ENCODE data around the gene HVCN1.

HVCN1 gene

GRCh38 chr12:110661337-110661972, 27.5 kb downstream of the HVCN1 start:
- H3K36me3 ChIP-seq (replicated peaks; ENCODE audit: low read depth, low read length) = peaks cover 3% of the 10 kb centered on the region
- no peak overlapping the region for H2AFZ ChIP-seq (ENCODE audit: low read depth, low read length)
- no peaks in the 10 kb centered on the region for H3K79me2 ChIP-seq (ENCODE audit: low read length)
- no peaks in the 10 kb centered on the region for H3K4me1 ChIP-seq (ENCODE audit: low read length)
- H3K9ac ChIP-seq (ENCODE audit: low read length) = no peak overlapping the region
- no peaks in the 10 kb centered on the region for H4K20me1 ChIP-seq (ENCODE audit: insufficient read depth, low read length)
- no peak overlapping the region for H3K27ac ChIP-seq (ENCODE audit: low read length)
- TF ChIP-seq CTCF (IDR thresholded peaks at IDR 0.05; ENCODE audit: low read depth, low read length) = no peak
- no peak for TF ChIP-seq EZH2phosphoT487 (IDR thresholded peaks at IDR 0.05; ENCODE audit: low read depth)
- no peaks in the 10 kb centered on the region for H3K27me3 ChIP-seq (ENCODE audit: low read depth, low read length)
- no peak overlapping the region for H3K4me2 ChIP-seq (ENCODE audit: low read length)
- no peak overlapping the region for H3K4me3 ChIP-seq (ENCODE audit: low read length)
- H3K9me3 ChIP-seq (ENCODE audit: insufficient read depth, low read length) = peaks cover 7% of the 10 kb centered on the region

GRCh38 chr12:110658878-110659277, 30.0 kb downstream of the HVCN1 start:
- Histone ChIP-seq H3K36me3 (replicated peaks; ENCODE audit: low read depth, low read length) (no peaks in the 10 kb centered on the region), H3K4me2 (ENCODE audit: low read length) (no peak overlapping the region), H3K79me2 (ENCODE audit: low read length) (no peaks in the 10 kb centered on the region), H4K20me1 (ENCODE audit: insufficient read depth, low read length) (no peaks in the 10 kb centered on the region), H3K27ac (ENCODE audit: low read length) (no peak overlapping the region), H3K4me3 (ENCODE audit: low read length) (no peak overlapping the region), H3K9ac (ENCODE audit: low read length) (no peak overlapping the region), H3K4me1 (ENCODE audit: low read length) (no peaks in the 10 kb centered on the region), H2AFZ (ENCODE audit: low read depth, low read length) (no peak overlapping the region), H3K9me3 (ENCODE audit: insufficient read depth, low read length) (no peaks in the 10 kb centered on the region), H3K27me3 (ENCODE audit: low read depth, low read length) (no peaks in the 10 kb centered on the region)
- TF ChIP-seq CTCF (IDR thresholded peaks at IDR 0.05; ENCODE audit: low read depth, low read length) (no peak), EZH2phosphoT487 (IDR thresholded peaks at IDR 0.05; ENCODE audit: low read depth) (no peak)

- no peak overlapping the region for H3K9ac ChIP-seq (ENCODE audit: low read length)
- no peak for TF ChIP-seq EZH2phosphoT487 (IDR thresholded peaks at IDR 0.05; ENCODE audit: low read depth)
- no peak for TF ChIP-seq CTCF (IDR thresholded peaks at IDR 0.05; ENCODE audit: low read depth, low read length)
- no peak overlapping the region for H2AFZ ChIP-seq (ENCODE audit: low read depth, low read length)
- no peaks in the 10 kb centered on the region for H3K79me2 ChIP-seq (ENCODE audit: low read length)
- H3K27me3 ChIP-seq (ENCODE audit: low read depth, low read length) = no peaks in the 10 kb centered on the region
- no peaks in the 10 kb centered on the region for H3K36me3 ChIP-seq (replicated peaks; ENCODE audit: low read depth, low read length)
- H3K27ac ChIP-seq (ENCODE audit: low read length) = no peak overlapping the region
- H4K20me1 ChIP-seq (ENCODE audit: insufficient read depth, low read length) = no peaks in the 10 kb centered on the region
- no peaks in the 10 kb centered on the region for H3K9me3 ChIP-seq (ENCODE audit: insufficient read depth, low read length)
- H3K4me2 ChIP-seq (ENCODE audit: low read length) = no peak overlapping the region
- H3K4me3 ChIP-seq (ENCODE audit: low read length) = no peak overlapping the region
- H3K4me1 ChIP-seq (ENCODE audit: low read length) = no peaks in the 10 kb centered on the region
Observed at GRCh38 chr12:110658242-110658641, 30.7 kb downstream of the HVCN1 start.

GRCh38 chr12:110657747-110658146, 31.2 kb downstream of the HVCN1 start:
- Histone ChIP-seq H3K27me3 (ENCODE audit: low read depth, low read length) (no peaks in the 10 kb centered on the region), H3K79me2 (ENCODE audit: low read length) (no peaks in the 10 kb centered on the region), H3K4me3 (ENCODE audit: low read length) (no peak overlapping the region), H3K4me2 (ENCODE audit: low read length) (no peak overlapping the region), H3K36me3 (replicated peaks; ENCODE audit: low read depth, low read length) (no peaks in the 10 kb centered on the region), H3K4me1 (ENCODE audit: low read length) (no peaks in the 10 kb centered on the region), H3K27ac (ENCODE audit: low read length) (no peak overlapping the region), H3K9ac (ENCODE audit: low read length) (no peak overlapping the region), H4K20me1 (ENCODE audit: insufficient read depth, low read length) (no peaks in the 10 kb centered on the region), H3K9me3 (ENCODE audit: insufficient read depth, low read length) (no peaks in the 10 kb centered on the region), H2AFZ (ENCODE audit: low read depth, low read length) (no peak overlapping the region)
- TF ChIP-seq EZH2phosphoT487 (IDR thresholded peaks at IDR 0.05; ENCODE audit: low read depth) = no peak
- TF ChIP-seq CTCF (IDR thresholded peaks at IDR 0.05; ENCODE audit: low read depth, low read length) = no peak

Data from OCI-LY3 (cell line).